ENCODE measurements around the gene CENPE. TPM values are rescaled to one million over a fixed set of nuclear protein-coding genes. Genes with fewer than 3 reads are reported as not detected.

Gene CENPE
- total and polyA plus RNA-seq, 2 of the 4 experiments (the other 2 are of a cell fraction) = 3.7 to 14.5 TPM

DNA sequence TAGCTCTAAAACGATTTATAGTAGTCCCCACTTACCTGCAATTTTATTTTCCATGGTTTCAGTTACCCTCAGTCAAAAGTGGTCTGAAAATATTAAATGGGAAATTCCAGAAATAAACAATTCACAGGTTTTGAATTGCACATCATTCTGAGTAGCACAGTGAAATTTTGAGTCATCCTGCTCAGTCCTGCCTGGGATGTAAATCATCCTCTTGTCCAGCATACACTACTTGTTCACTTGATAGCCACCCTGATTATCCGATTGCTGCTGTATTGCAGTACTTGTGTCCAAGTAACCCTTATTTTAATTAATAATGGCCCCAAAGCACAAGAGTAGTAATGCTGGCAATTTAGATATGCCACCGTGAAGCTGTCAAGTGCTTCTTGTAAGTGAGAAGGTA, 75.0 kb downstream of the CENPE start:
- dilution Hi-C loops (cut with HindIII; ENCODE audit: low sequenced_read_pairs, unreplicated experiment) = no loop called here
- H2BK20ac ChIP-seq (ENCODE audit: low read depth, low read length) = no peak overlapping the region

More for the DNA sequence above, 75.0 kb downstream of the CENPE start:
- H3K23ac ChIP-seq (ENCODE audit: low read depth, low read length) = no peak overlapping the region
- H3K4me1 ChIP-seq (ENCODE audit: control insufficient read depth, insufficient read depth, low read length) = no peaks in the 10 kb centered on the region
- no peak overlapping the region for H3K9ac ChIP-seq (ENCODE audit: low read depth, low read length)
- no TSS peak for BruUV-seq (replicated peaks)
- no CpG with 5 or more reads among the region's 3 CpGs for WGBS, 2 experiments (ENCODE audit: extremely low coverage in 2 of 2, insufficient read length in 1 of 2)
- H3K4me3 ChIP-seq (ENCODE audit: insufficient read depth, low read depth, low read length) = no peak overlapping the region
- ChIA-PET CTCF (interaction anchor here (0.6 kb wide), 1 partner anchor 1286 kb away, joined by 3 read pairs; no protein-coding TSS in a partner anchor), POLR2A (ENCODE audit: unreplicated experiment) (no interaction called here)
- no peak overlapping the region for H3K4ac ChIP-seq (ENCODE audit: low read depth, low read length)
- H3K27ac ChIP-seq (ENCODE audit: insufficient read depth, low read length) = no peak overlapping the region
- no peak overlapping the region for H4K8ac ChIP-seq (ENCODE audit: low read depth in 2 of 2, low read length in 2 of 2)
- 0 out of 2 replicates have a peak, but pooled peaks cover 3% of the 10 kb centered on the region for H3K9me1 ChIP-seq (ENCODE audit: insufficient read depth, low read length)
- H3K14ac ChIP-seq (replicated peaks; ENCODE audit: low read depth, low read length) = no peak overlapping the region
- DNase-seq (peak; percentile 51), ATAC-seq (ENCODE audit: low read depth) (no peak; the same call in 1 of the 2 replicates)
- in situ Hi-C loops (cut with MboI; ENCODE audit: low sequenced_read_pairs) = no loop called here
- H4K5ac ChIP-seq (ENCODE audit: low read depth, low read length) = no peak overlapping the region
- no peak overlapping the region for H3K56ac ChIP-seq (ENCODE audit: extremely low read depth, insufficient read depth, low read length)
- no peaks in the 10 kb centered on the region for H3K9me3 ChIP-seq (ENCODE audit: control insufficient read depth, insufficient read depth, low read length)
- no peak overlapping the region for H2BK120ac ChIP-seq (ENCODE audit: low read depth, low read length)
- H3K79me1 ChIP-seq (ENCODE audit: low read depth in 1 of 2, low read length in 2 of 2) = peaks cover 3 to 5% of the 10 kb centered on the region in 2 experiments
- H3K36me3 ChIP-seq (ENCODE audit: control insufficient read depth, insufficient read depth, low read length) = no peaks in the 10 kb centered on the region
- H2AFZ ChIP-seq (replicated peaks; ENCODE audit: low read length, poor library complexity) = no peak overlapping the region
- no peak overlapping the region for H2AK5ac ChIP-seq (ENCODE audit: low read depth, low read length)
- no peak overlapping the region for H3K4me2 ChIP-seq (ENCODE audit: low read depth, low read length)
- intact Hi-C loops (cut with micrococcal nuclease) = no loop called here
- H3K27me3 ChIP-seq (ENCODE audit: control insufficient read depth, insufficient read depth, low read length) = no peaks in the 10 kb centered on the region
- no peak overlapping the region for H2BK15ac ChIP-seq (ENCODE audit: low read depth, low read length)
- H2AK9ac ChIP-seq (replicated peaks; ENCODE audit: low read depth, low read length, poor library complexity) = no peak overlapping the region
- no peak for TF ChIP-seq POLR2A (IDR thresholded peaks at IDR 0.05; ENCODE audit: low read depth, low read length)
- no peak for TF ChIP-seq RAD21 (IDR thresholded peaks at IDR 0.05; ENCODE audit: low read length)
- no peak for TF ChIP-seq CHD1 (IDR thresholded peaks at IDR 0.05; ENCODE audit: low read depth, low read length)
- no peaks in the 10 kb centered on the region for H4K20me1 ChIP-seq (ENCODE audit: insufficient read depth, low read length)
- no peak overlapping the region for H2BK5ac ChIP-seq (ENCODE audit: low read depth, low read length, poor library complexity, severe bottlenecking)
- no peak overlapping the region for H4K91ac ChIP-seq (ENCODE audit: insufficient read depth, low read depth, low read length)
- H3K18ac ChIP-seq (ENCODE audit: low read depth, low read length) = no peak overlapping the region
